GM12878 (cell line): Measurements from ENCODE around the gene WDR26.

ENCODE experiments used
- CTCF ChIP-seq, 3 experiments: IDR thresholded peaks in 2 of 3; conservative IDR thresholded peaks in 1 of 3; 2 replicates each; pipeline ENCODE4 v1.5.1; 2011; ENCODE audit warnings: low read depth in 3 of 3, low read length in 3 of 3, mild to moderate bottlenecking in 3 of 3, control low read depth in 2 of 3, moderate library complexity in 2 of 3, inconsistent platforms in 1 of 3, mixed read lengths in 1 of 3; ENCODE audit not compliant: control insufficient read depth in 2 of 3, insufficient read depth in 1 of 3; ENCODE audit errors: extremely low read depth in 1 of 3
- EP300 ChIP-seq, 2 experiments: fragments of 150-350 bp in 1 of 2; IDR thresholded peaks; 2 replicates each; pipeline ENCODE4 v1.6.1; 2011 to 2012; ENCODE audit warnings: low read depth in 2 of 2, low read length in 2 of 2, borderline replicate concordance in 1 of 2, improper control_type of control experiment in 1 of 2, inconsistent platforms in 1 of 2; ENCODE audit not compliant: control insufficient read depth in 1 of 2
- HDAC6 ChIP-seq: fragments of 200-600 bp; sonication (generic); IDR thresholded peaks from one replicate; pipeline ENCODE4 v1.8.0; 2017; ENCODE audit warnings: antibody characterized with exemption; ENCODE audit not compliant: unreplicated experiment
- KDM1A ChIP-seq: fragments of 200-600 bp; sonication (generic); IDR thresholded peaks from 2 replicates; pipeline ENCODE4 v1.6.1; 2016; ENCODE audit warnings: borderline replicate concordance
- MLLT1 ChIP-seq: fragments of 450-650 bp; IDR thresholded peaks from 2 replicates; pipeline ENCODE4 v1.6.1; 2016; ENCODE audit warnings: mild to moderate bottlenecking
- NFIC ChIP-seq: IDR thresholded peaks from 2 replicates; pipeline ENCODE4 v1.6.1; 2012; ENCODE audit warnings: low read depth, mild to moderate bottlenecking, inconsistent platforms, low read length, moderate library complexity
- POLR2AphosphoS5 ChIP-seq: IDR thresholded peaks from 2 replicates; pipeline ENCODE4 v1.6.1; 2011; ENCODE audit warnings: mild to moderate bottlenecking, low read length, inconsistent platforms
- RBBP5 ChIP-seq: fragments of 200-600 bp; sonication (generic); conservative IDR thresholded peaks from 2 replicates; pipeline ENCODE4 v1.6.1; 2016
- RELA ChIP-seq: fragments of 450-650 bp; IDR thresholded peaks from 2 replicates; pipeline ENCODE4 v1.8.0; 2014; ENCODE audit warnings: borderline replicate concordance; ENCODE audit not compliant: partially characterized antibody
- SPI1 ChIP-seq: IDR thresholded peaks from 2 replicates; pipeline ENCODE4 v1.6.1; 2011; ENCODE audit warnings: low read depth, mild to moderate bottlenecking, low read length, moderate library complexity, borderline replicate concordance; ENCODE audit not compliant: insufficient read depth
- ZNF24 ChIP-seq: fragments of 450-650 bp; IDR thresholded peaks from 2 replicates; pipeline ENCODE4 v1.6.1; 2017; ENCODE audit warnings: antibody characterized with exemption, mild to moderate bottlenecking
- ZZZ3 ChIP-seq: IDR thresholded peaks from 2 replicates; pipeline ENCODE4 v1.6.1; 2011; ENCODE audit warnings: low read depth; ENCODE audit not compliant: control insufficient read depth, insufficient read length
- TF ChIP-seq, protein P1 (sequence below): fragments of 450-650 bp; IDR thresholded peaks from 2 replicates; pipeline ENCODE4 v1.6.1; 2016; ENCODE audit warnings: mild to moderate bottlenecking, moderate library complexity, borderline replicate concordance
- TF ChIP-seq, protein P2 (sequence below): IDR thresholded peaks from 2 replicates; pipeline ENCODE4 v1.6.1; 2012; ENCODE audit warnings: low read depth, low read length, improper control_type of control experiment

- TF ChIP-seq CTCF (IDR thresholded peaks at IDR 0.05 in 2 of 3, conservative IDR thresholded peaks at IDR 0.05 in 1 of 3; ENCODE audit: control insufficient read depth in 2 of 3, extremely low read depth in 1 of 3, insufficient read depth in 1 of 3, low read depth in 3 of 3, low read length in 3 of 3): no peak
- no peak for TF ChIP-seq EP300 (IDR thresholded peaks at IDR 0.05; ENCODE audit: borderline replicate concordance in 1 of 2, control insufficient read depth in 1 of 2, low read depth in 2 of 2, low read length in 2 of 2)
- TF ChIP-seq, protein P1, sequence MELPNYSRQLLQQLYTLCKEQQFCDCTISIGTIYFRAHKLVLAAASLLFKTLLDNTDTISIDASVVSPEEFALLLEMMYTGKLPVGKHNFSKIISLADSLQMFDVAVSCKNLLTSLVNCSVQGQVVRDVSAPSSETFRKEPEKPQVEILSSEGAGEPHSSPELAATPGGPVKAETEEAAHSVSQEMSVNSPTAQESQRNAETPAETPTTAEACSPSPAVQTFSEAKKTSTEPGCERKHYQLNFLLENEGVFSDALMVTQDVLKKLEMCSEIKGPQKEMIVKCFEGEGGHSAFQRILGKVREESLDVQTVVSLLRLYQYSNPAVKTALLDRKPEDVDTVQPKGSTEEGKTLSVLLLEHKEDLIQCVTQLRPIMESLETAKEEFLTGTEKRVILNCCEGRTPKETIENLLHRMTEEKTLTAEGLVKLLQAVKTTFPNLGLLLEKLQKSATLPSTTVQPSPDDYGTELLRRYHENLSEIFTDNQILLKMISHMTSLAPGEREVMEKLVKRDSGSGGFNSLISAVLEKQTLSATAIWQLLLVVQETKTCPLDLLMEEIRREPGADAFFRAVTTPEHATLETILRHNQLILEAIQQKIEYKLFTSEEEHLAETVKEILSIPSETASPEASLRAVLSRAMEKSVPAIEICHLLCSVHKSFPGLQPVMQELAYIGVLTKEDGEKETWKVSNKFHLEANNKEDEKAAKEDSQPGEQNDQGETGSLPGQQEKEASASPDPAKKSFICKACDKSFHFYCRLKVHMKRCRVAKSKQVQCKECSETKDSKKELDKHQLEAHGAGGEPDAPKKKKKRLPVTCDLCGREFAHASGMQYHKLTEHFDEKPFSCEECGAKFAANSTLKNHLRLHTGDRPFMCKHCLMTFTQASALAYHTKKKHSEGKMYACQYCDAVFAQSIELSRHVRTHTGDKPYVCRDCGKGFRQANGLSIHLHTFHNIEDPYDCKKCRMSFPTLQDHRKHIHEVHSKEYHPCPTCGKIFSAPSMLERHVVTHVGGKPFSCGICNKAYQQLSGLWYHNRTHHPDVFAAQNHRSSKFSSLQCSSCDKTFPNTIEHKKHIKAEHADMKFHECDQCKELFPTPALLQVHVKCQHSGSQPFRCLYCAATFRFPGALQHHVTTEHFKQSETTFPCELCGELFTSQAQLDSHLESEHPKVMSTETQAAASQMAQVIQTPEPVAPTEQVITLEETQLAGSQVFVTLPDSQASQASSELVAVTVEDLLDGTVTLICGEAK: no peak
- TF ChIP-seq HDAC6: no peak
- TF ChIP-seq, protein P2, sequence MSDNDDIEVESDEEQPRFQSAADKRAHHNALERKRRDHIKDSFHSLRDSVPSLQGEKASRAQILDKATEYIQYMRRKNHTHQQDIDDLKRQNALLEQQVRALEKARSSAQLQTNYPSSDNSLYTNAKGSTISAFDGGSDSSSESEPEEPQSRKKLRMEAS: no peak
- no peak for TF ChIP-seq SPI1
- TF ChIP-seq POLR2AphosphoS5: no peak
- no peak for TF ChIP-seq RBBP5
- no peak for TF ChIP-seq ZZZ3
- TF ChIP-seq RELA: no peak
- TF ChIP-seq MLLT1: no peak
- TF ChIP-seq KDM1A: no peak
- no peak for TF ChIP-seq NFIC
- no peak for TF ChIP-seq ZNF24
These were observed 86.5 kb downstream of the WDR26 start for GRCh38 chr1:224348137-224348536.
